IPS-NIHi7 (cell line): ENCODE measurements around the gene RNF150.
"Not testable (repeated sequence)": the region's sequence is repeated elsewhere in the genome, so short reads cannot be mapped to it uniquely, and the experiment has no call there.

Source experiments
- DNase-seq: peaks from one replicate; pipeline ENCODE4 v3.0.0; 2012; ENCODE audit warnings: mixed read lengths; ENCODE audit errors: extremely low spot score

RNF150 gene

DNA sequence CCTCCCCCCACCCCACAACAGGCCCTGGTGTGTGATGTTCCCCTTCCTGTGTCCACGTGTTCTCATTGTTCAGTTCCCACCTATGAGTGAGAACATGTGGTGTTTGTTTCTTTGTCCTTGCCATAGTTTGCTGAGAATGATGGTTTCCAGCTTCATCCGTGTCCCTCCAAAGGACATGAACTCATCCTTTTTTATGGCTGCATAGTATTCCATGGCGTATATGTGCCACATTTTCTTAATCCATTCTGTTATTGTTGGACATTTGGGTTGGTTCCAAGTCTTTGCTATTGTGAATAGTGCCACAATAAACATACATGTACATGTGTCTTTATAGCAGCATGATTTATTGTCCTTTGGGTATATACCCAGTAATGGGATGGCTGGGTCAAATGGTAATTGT lies 312.7 kb downstream of the RNF150 start:
- DNase-seq: not testable (repeated sequence)

DNA sequence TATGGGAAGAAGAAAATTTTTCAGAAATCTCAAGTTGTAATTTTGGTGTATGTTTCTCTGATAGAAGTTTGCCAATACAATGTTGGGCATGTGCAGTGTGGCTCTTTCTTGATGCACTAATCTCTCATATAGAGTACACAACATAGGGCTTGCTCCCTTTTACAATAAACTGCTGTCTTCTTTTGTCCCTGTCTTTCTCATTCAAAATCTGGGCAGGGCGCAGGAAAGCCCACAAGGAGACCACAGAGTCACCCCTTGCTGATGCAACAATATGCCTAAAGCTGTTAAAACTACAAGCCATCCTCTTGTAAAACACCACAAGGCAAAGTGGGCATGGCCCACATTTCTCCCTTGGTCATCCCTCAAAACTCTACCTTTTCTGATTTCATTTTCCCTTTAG lies 313.7 kb downstream of the RNF150 start:
- DNase-seq: no peak

DNA sequence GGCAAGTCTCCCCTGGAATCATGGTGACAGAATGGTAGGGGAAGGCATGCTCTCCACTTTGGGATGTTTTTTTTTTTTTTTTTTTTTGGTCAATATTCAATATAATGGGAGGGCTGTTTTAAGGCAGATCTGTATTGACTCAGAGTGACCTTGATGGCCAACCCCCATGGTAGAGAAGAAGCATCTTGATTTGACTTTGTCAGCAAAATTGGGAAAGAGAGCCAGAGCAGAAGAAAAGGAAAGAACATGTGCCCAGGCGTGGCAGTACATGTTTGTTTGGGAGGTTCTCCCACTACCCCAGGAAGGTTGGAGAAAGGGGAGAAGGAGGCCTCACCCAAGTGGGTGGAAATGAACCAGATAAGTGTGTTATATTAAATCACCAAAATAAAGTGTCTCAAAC lies 314.8 kb downstream of the RNF150 start:
- DNase-seq: no peak

- no peak for DNase-seq
These were observed 316.3 kb downstream of the RNF150 start for GRCh38 chr4:140816806-140817510.

DNA sequence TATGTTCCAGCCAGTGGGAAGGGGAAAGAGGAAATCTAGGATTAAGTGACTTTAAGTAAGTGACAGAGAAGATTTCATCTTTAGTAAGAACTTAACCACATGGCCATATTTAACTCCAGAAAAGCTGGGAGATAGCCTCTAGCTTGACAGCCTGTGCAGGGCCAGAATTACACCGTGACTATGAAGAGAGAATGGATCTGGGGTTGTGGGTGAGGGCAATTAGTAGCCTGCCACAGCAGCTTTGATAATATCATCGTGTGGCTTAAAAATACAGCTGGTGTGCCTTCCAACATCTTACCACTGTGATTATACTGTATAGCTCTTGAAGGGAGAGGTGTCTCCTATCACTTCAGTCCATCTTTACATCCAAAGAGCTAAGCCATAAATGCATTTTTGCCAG lies 319.5 kb downstream of the RNF150 start:
- DNase-seq: no peak

- DNase-seq: no peak
These were observed 320.4 kb downstream of the RNF150 start for GRCh38 chr4:140812916-140813315.

DNA sequence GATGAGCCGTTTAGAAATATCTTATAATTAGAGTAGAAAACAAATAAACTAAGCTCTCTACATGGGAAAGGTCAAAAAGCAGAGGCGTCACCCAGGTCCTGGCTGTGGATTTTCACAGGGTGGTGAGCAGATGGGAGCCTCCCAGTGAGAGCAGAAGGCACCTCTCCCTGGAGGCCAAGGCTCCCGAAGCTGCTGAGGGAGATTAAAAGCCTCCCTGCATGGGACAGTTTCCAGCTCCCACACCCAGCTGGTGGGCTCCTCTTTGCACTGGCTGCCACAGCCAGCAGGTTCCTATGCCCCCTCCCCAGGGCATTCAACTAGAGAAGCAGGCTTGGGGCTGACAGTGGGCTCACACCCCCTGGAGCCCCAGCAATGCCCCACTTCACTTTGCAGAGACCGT lies 321.8 kb downstream of the RNF150 start:
- DNase-seq: no peak

DNA sequence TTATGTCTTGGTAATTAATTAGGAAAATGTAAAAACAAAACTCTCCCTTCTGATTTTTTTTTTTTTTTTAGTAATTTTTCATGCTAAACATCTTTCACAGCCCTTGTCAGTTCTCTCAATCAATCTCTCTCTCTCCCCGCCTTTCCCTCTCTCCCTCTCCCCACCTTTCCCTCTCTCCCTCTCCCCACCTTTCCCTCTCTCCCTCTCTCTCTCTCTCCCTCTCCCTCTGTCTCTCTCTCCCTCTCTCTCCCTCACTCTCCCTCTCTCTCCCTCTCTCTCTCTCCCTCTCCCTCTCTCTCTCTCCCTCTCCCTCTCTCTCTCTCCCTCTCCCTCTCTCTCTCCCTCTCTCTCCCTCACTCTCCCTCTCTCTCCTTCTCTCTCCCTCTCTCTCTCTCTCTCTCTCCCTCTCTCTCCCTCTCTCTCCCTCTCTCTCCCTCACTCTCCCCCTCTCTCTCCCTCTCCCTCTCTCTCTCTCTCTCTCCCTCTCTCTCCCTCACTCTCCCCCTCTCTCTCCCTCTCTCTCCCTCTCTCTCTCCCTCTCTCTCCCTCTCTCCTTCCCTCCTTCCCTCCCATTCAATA lies 322.6 kb downstream of the RNF150 start:
- not testable (repeated sequence) for DNase-seq
